Endothelial cell of umbilical vein (primary cell): ENCODE measurements around the gene SNAPIN. TPM values are rescaled to one million over a fixed set of nuclear protein-coding genes. Genes with fewer than 3 reads are reported as not detected.

ENCODE experiments used
- BruUV-seq: library from RNA; stranded (reverse); fragments of 400-500 nt; replicated peaks from 2 replicates; lab custom pipeline; 2021; lab: Mats Ljungman, UMichigan
- CTCF ChIA-PET: fragments of 300-600, 350-600 bp; sonication (Branson Sonifier 250); formaldehyde crosslinking; loops from one replicate; lab custom pipeline; 2021; ENCODE audit warnings: antibody characterized with exemption, inconsistent platforms; lab: Charles Lee
- POLR2A ChIA-PET: fragments of 300-600, 350-600 bp; sonication (Branson Sonifier 250); formaldehyde crosslinking; loops from one replicate; lab custom pipeline; 2021; ENCODE audit warnings: antibody characterized with exemption, inconsistent platforms; lab: Charles Lee
- DNase-seq: peaks from one replicate; pipeline ENCODE4 v3.0.0-alpha.2; 2011; ENCODE audit warnings: low read depth, low spot score
- FAIRE-seq: peaks from 2 replicates; lab custom pipeline; 2011; peaks lifted over from hg19 to GRCh38; lab: Jason Lieb, UNC
- H2AFZ ChIP-seq: 2 replicates; pipeline ENCODE4 v1.6.0; 2012; ENCODE audit warnings: low read depth, low read length, control low read depth, inconsistent platforms
- H3K27ac ChIP-seq: 2 replicates; pipeline ENCODE4 v1.5.1; 2011; ENCODE audit warnings: low read depth, mild to moderate bottlenecking, control low read depth, low read length, moderate library complexity; ENCODE audit not compliant: insufficient read depth
- H3K27me3 ChIP-seq, 2 experiments: 2 replicates each; pipeline versions ENCODE4 v1.6.0 to v1.6.1; 2011; ENCODE audit warnings: low read length in 2 of 2, mixed read lengths in 1 of 2; ENCODE audit not compliant: control insufficient read depth in 2 of 2, insufficient read depth in 2 of 2
- H3K36me3 ChIP-seq, 2 experiments: 2 replicates in 1 of 2; 3 replicates in 1 of 2; pipeline ENCODE4 v1.5.1; 2011; ENCODE audit warnings: low read length in 2 of 2, mild to moderate bottlenecking in 1 of 2, moderate library complexity in 1 of 2; ENCODE audit not compliant: control insufficient read depth in 2 of 2, insufficient read depth in 2 of 2; ENCODE audit errors: extremely low read depth in 1 of 2
- H3K4me1 ChIP-seq: 3 replicates; pipeline ENCODE4 v1.5.1; 2011; ENCODE audit warnings: mild to moderate bottlenecking, low read length; ENCODE audit not compliant: control insufficient read depth, insufficient read depth; ENCODE audit errors: extremely low read depth
- H3K4me2 ChIP-seq: 2 replicates; pipeline ENCODE4 v1.6.1; 2011; ENCODE audit warnings: low read length, control low read depth, mixed read lengths; ENCODE audit not compliant: insufficient read depth
- H3K4me3 ChIP-seq, 3 experiments: fragments of 200-600 bp in 1 of 3; sonication (generic), shearing (Covaris generic) in 1 of 3; replicated peaks in 1 of 3; 2 replicates each; pipeline ENCODE4 v1.5.1; 2011 to 2016; ENCODE audit warnings: control low read depth in 3 of 3, low read length in 3 of 3, mild to moderate bottlenecking in 2 of 3, inconsistent platforms in 1 of 3, low read depth in 1 of 3, moderate library complexity in 1 of 3; ENCODE audit not compliant: insufficient read depth in 1 of 3
- H3K79me2 ChIP-seq: 2 replicates; pipeline ENCODE4 v1.6.0; 2012; ENCODE audit warnings: low read length, inconsistent platforms; ENCODE audit not compliant: control insufficient read depth, insufficient read depth
- H3K9ac ChIP-seq: replicated peaks from 2 replicates; pipeline ENCODE3; 2011; ENCODE audit warnings: low read length, control low read depth; ENCODE audit not compliant: insufficient read depth; ENCODE audit errors: extremely low read depth
- H3K9me1 ChIP-seq: replicated peaks from 3 replicates; pipeline ENCODE4 v1.6.0; 2011; ENCODE audit warnings: mild to moderate bottlenecking, low read length; ENCODE audit not compliant: control insufficient read depth, insufficient read depth; ENCODE audit errors: extremely low read depth
- H3K9me3 ChIP-seq: replicated peaks from 2 replicates; pipeline ENCODE4 v1.5.1; 2012; ENCODE audit warnings: low read length, inconsistent platforms; ENCODE audit not compliant: control insufficient read depth, insufficient read depth
- H4K20me1 ChIP-seq: replicated peaks from 2 replicates; pipeline ENCODE3; 2011; ENCODE audit warnings: mild to moderate bottlenecking, low read length; ENCODE audit not compliant: control insufficient read depth, insufficient read depth; ENCODE audit errors: extremely low read depth
- CTCF ChIP-seq, 2 donors: IDR thresholded peaks; 1 replicate in 1 of 2; 2 replicates in 1 of 2; pipeline ENCODE4 v1.5.1; 2011; ENCODE audit warnings: low read length in 2 of 2, mild to moderate bottlenecking in 2 of 2, moderate library complexity in 2 of 2, control low read depth in 1 of 2, inconsistent platforms in 1 of 2, low read depth in 1 of 2; ENCODE audit not compliant: insufficient read depth in 1 of 2; ENCODE audit errors: extremely low read depth in 1 of 2
- EZH2 ChIP-seq: IDR thresholded peaks from 2 replicates; pipeline ENCODE4 v1.6.1; 2012; ENCODE audit warnings: borderline replicate concordance, low read depth, mild to moderate bottlenecking, moderate library complexity, low read length, inconsistent platforms; ENCODE audit not compliant: severe bottlenecking
- FOS ChIP-seq: IDR thresholded peaks from 2 replicates; pipeline ENCODE4 v1.6.1; 2011; ENCODE audit warnings: mild to moderate bottlenecking, low read length, moderate library complexity, borderline replicate concordance; ENCODE audit not compliant: insufficient read depth
- GATA2 ChIP-seq: IDR thresholded peaks from 2 replicates; pipeline ENCODE4 v1.7.0; 2011; ENCODE audit warnings: low read depth, mild to moderate bottlenecking, moderate library complexity, mixed read lengths, low read length; ENCODE audit not compliant: insufficient read length, insufficient read depth
- JUN ChIP-seq: IDR thresholded peaks from 2 replicates; pipeline ENCODE4 v1.6.1; 2011; ENCODE audit warnings: borderline replicate concordance, low read depth; ENCODE audit not compliant: insufficient read length, insufficient read depth
- MAX ChIP-seq: IDR thresholded peaks from 2 replicates; pipeline ENCODE4 v1.6.1; 2011; ENCODE audit not compliant: insufficient read depth, insufficient read length
- MYC ChIP-seq: IDR thresholded peaks from one replicate; pipeline ENCODE4 v1.6.1; 2011; ENCODE audit warnings: mild to moderate bottlenecking, low read depth, low read length
- POLR2A ChIP-seq: IDR thresholded peaks from 2 replicates; pipeline ENCODE4 v1.6.1; 2012; ENCODE audit warnings: low read depth, mild to moderate bottlenecking, control low read depth, low read length
- POLR2AphosphoS5 ChIP-seq: IDR thresholded peaks from 2 replicates; pipeline ENCODE4 v1.6.1; 2012; ENCODE audit warnings: low read depth, mild to moderate bottlenecking, control low read depth, low read length, moderate library complexity; ENCODE audit not compliant: insufficient read depth
- dilution Hi-C: fragments of 300-500 bp; cut with MboI; formaldehyde crosslinking; loops from one replicate; pipeline ENCODE4 v1.15.0; 2019; ENCODE audit warnings: low sequenced_read_pairs; ENCODE audit not compliant: extremely low pct_ligation_motif_present
- intact Hi-C: fragments of 100-400 bp; cut with micrococcal nuclease; formaldehyde crosslinking; loops from one replicate; pipeline ENCODE4 v1.10.0; 2022
- polyA plus RNA-seq, 4 experiments: library from polyadenylated mRNA; depleted of rRNA in 3 of 4; stranded (reverse) in 3 of 4; unstranded in 1 of 4; fragments of >200 nt; gene quantifications; 2 replicates each; pipeline versions ENCODE4 v1.2.1 to v1.2.3, GENCODE V29; 2011 to 2012; ENCODE audit warnings: missing spikeins in 1 of 4
- total RNA-seq: library from RNA; stranded (reverse); gene quantifications from 2 replicates; pipeline ENCODE4 v1.2.3, GENCODE V29; 2021

SNAPIN gene
- total and polyA plus RNA-seq, 2 donors (not counting 3 experiments of a cell fraction or from before 2014, with no cell fraction given): 36.8 to 55.1 TPM

- H3K4me2 ChIP-seq: no peak overlapping the region
- POLR2A ChIA-PET: interaction anchor here (0.6 to 0.7 kb wide), 2 partner anchors 32 to 135 kb away, joined by 3 to 6 read pairs; no protein-coding TSS in a partner anchor
- no peak for FAIRE-seq
- H3K4me1 ChIP-seq: peaks cover 24% of the 10 kb centered on the region
- no peaks in the 10 kb centered on the region for H3K36me3 ChIP-seq
- no peak overlapping the region for H3K9ac ChIP-seq
- no peak for DNase-seq
- BruUV-seq: no TSS peak
- H3K27me3 ChIP-seq: no peaks in the 10 kb centered on the region
- H2AFZ ChIP-seq: no peak overlapping the region
- no peaks in the 10 kb centered on the region for H3K9me1 ChIP-seq
- H4K20me1 ChIP-seq: no peaks in the 10 kb centered on the region
- dilution Hi-C loops (no loop called here), intact Hi-C loops (loop anchor here (5.0 kb wide), 1 partner anchor 42 kb away; the partner anchor contains the start of gene ILF2)
- CTCF ChIA-PET: interaction anchor here (1.5 to 7.8 kb wide), 2 partner anchors 15 to 59 kb away, joined by 4 to 145 read pairs; partner anchors contain the start of gene S100A14
- peaks cover 26% of the 10 kb centered on the region for H3K79me2 ChIP-seq
- H3K27ac ChIP-seq: no peak overlapping the region
- TF ChIP-seq GATA2 (no peak), CTCF (IDR thresholded peaks at IDR 0.05; ENCODE audit: extremely low read depth in 1 of 2, insufficient read depth in 1 of 2, low read depth in 1 of 2, low read length in 2 of 2) (no peak), FOS (no peak), POLR2AphosphoS5 (no peak), JUN (no peak), MYC (no peak), MAX (no peak), EZH2 (no peak), POLR2A (no peak)
- no peaks in the 10 kb centered on the region for H3K9me3 ChIP-seq
- H3K4me3 ChIP-seq: no peak overlapping the region
These were observed 28.1 kb upstream of the SNAPIN start for GRCh38 chr1:153630384-153630783.
